Sigmoid colon (tissue), 4 donors: Measurements from ENCODE around the gene P3H3.

ENCODE experiments used
- CTCF ChIP-seq, 4 experiments: fragments of 450-650 bp in 3 of 4; fragments of 200-600 bp in 1 of 4; IDR thresholded peaks; one replicate each; pipeline ENCODE4 v1.5.1; 2016 to 2019; ENCODE audit warnings: antibody characterized with exemption in 4 of 4, mild to moderate bottlenecking in 3 of 4, moderate library complexity in 2 of 4
- EP300 ChIP-seq, 4 donors: sonication (generic); formaldehyde crosslinking; IDR thresholded peaks; one replicate each; pipeline ENCODE4 v1.6.1; 2017; ENCODE audit warnings: antibody characterized with exemption in 4 of 4

- TF ChIP-seq CTCF (IDR thresholded peaks at IDR 0.05) (no peak), EP300 (IDR thresholded peaks at IDR 0.05) (no peak)
These were observed 8.8 kb upstream of the P3H3 start for GRCh38 chr12:6819106-6820030.
